ENCODE results near the gene PACRG. TPM values are rescaled to one million over a fixed set of nuclear protein-coding genes. Genes with fewer than 3 reads are reported as not detected.

Gene PACRG
- total and polyA plus RNA-seq, 3 donors from 2014 or later = 54.0 to 84.6 (median 81.7) TPM

- H3K4me3 ChIP-seq = no peak overlapping the region
- no peak overlapping the region for H3K27ac ChIP-seq
- 90 to 100% methylated on average over 1 of the region's 1 CpG for WGBS, 2 donors
- no peaks in the 10 kb centered on the region for H3K36me3 ChIP-seq (ENCODE audit: low read depth, missing control alignments)
- H3K4me1 ChIP-seq = no peaks in the 10 kb centered on the region
- intact Hi-C loops (cut with DNase I; ENCODE audit: low total_unique reads) = no loop called here
- DNase-seq = no peak
- H3K27me3 ChIP-seq = no peaks in the 10 kb centered on the region
- no peaks in the 10 kb centered on the region for H3K9me3 ChIP-seq
- no peak for TF ChIP-seq POLR2A (IDR thresholded peaks at IDR 0.05)
- TF ChIP-seq, protein P1, sequence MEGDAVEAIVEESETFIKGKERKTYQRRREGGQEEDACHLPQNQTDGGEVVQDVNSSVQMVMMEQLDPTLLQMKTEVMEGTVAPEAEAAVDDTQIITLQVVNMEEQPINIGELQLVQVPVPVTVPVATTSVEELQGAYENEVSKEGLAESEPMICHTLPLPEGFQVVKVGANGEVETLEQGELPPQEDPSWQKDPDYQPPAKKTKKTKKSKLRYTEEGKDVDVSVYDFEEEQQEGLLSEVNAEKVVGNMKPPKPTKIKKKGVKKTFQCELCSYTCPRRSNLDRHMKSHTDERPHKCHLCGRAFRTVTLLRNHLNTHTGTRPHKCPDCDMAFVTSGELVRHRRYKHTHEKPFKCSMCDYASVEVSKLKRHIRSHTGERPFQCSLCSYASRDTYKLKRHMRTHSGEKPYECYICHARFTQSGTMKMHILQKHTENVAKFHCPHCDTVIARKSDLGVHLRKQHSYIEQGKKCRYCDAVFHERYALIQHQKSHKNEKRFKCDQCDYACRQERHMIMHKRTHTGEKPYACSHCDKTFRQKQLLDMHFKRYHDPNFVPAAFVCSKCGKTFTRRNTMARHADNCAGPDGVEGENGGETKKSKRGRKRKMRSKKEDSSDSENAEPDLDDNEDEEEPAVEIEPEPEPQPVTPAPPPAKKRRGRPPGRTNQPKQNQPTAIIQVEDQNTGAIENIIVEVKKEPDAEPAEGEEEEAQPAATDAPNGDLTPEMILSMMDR (IDR thresholded peaks at IDR 0.05) = no peak
Observed at GRCh38 chr6:163133017-163133416, 405.2 kb downstream of the PACRG start.

GRCh38 chr6:163133691-163134090, 405.9 kb downstream of the PACRG start:
- no peak for TF ChIP-seq POLR2A (IDR thresholded peaks at IDR 0.05)
- TF ChIP-seq, protein P1 (IDR thresholded peaks at IDR 0.05) = no peak
- Histone ChIP-seq H3K4me1 (no peaks in the 10 kb centered on the region), H3K9me3 (no peaks in the 10 kb centered on the region), H3K36me3 (ENCODE audit: low read depth, missing control alignments) (no peaks in the 10 kb centered on the region), H3K4me3 (no peak overlapping the region), H3K27ac (no peak overlapping the region), H3K27me3 (no peaks in the 10 kb centered on the region)
- DNase-seq = no peak
- intact Hi-C loops (cut with DNase I; ENCODE audit: low total_unique reads) = no loop called here
- 72 to 73% methylated on average over 6 of the region's 6 CpGs for WGBS, 2 donors

DNA sequence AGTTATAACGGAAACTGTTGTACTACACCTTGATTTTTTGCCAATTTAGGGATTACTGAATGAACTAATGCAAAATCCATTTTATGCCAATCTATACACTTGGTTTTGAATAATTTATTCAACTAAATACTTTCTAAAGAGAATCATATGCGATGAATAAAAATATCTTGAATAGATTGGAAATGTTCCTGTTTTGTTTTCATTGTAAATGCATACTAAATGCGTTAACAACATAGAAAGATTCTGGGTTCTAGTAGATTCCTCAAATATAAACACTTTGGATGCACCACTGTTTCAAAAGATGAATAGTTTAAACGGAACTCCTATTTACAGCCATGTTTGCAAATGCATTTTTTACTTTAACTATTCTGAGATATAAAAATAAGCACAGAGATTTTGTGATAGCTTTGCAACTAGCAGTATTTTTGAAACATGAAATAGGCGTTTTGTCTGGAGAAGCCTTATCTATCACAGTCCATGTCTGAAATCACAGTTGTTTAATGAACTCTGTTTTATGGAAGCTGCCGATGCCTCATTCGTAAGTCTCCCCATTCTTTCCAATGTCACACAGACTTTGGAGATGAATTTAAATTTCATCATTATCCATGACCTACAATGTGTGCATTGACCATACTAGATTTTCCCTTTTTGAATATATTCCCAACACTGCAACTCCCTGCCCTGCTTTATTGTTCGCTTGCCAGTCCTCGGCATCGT, 409.1 kb downstream of the PACRG start:
- H3K27me3 ChIP-seq = no peaks in the 10 kb centered on the region
- H3K27ac ChIP-seq = no peak overlapping the region
- intact Hi-C loops (cut with DNase I; ENCODE audit: low total_unique reads) = no loop called here
- H3K36me3 ChIP-seq (ENCODE audit: low read depth, missing control alignments) = no peaks in the 10 kb centered on the region
- H3K9me3 ChIP-seq = no peaks in the 10 kb centered on the region
- no peaks in the 10 kb centered on the region for H3K4me1 ChIP-seq
- no peak for DNase-seq
- WGBS, 2 donors = 71 to 73% methylated on average over 10 of the region's 10 CpGs
- TF ChIP-seq POLR2A (IDR thresholded peaks at IDR 0.05) = no peak
- TF ChIP-seq, protein P1 (IDR thresholded peaks at IDR 0.05) = no peak
- H3K4me3 ChIP-seq = no peak overlapping the region

DNA sequence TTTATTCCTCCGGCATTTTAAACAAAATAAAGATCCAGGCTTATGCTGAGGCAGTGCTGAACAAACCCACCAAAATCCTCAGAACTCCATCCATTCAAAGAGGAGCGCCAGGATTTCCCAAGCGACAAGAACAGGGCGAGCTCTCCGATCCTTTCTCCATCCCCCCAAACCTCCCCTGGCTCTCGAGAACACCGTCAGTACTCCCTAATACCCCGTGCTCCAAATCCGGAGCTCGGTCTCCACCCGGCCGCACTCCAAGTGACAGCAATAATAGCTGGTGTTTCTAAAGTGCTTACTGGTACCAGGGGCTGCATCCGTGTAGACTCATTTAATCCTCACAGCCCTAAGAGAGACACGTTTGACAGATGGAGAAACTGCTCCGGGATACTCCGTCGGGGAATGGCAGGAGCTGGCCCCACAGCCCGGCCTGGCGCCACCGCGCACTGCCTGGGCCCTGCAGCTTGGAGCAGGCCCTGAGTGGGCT, 409.7 kb downstream of the PACRG start:
- no peaks in the 10 kb centered on the region for H3K27me3 ChIP-seq
- 60 to 86% methylated on average over 14 to 21 of the region's 21 CpGs for WGBS, 2 donors
- no peaks in the 10 kb centered on the region for H3K4me1 ChIP-seq
- no peaks in the 10 kb centered on the region for H3K9me3 ChIP-seq
- H3K4me3 ChIP-seq = no peak overlapping the region
- DNase-seq = no peak
- no peak overlapping the region for H3K27ac ChIP-seq
- H3K36me3 ChIP-seq (ENCODE audit: low read depth, missing control alignments) = no peaks in the 10 kb centered on the region
- TF ChIP-seq, protein P1 (IDR thresholded peaks at IDR 0.05) = no peak
- TF ChIP-seq POLR2A (IDR thresholded peaks at IDR 0.05) = no peak
- intact Hi-C loops (cut with DNase I; ENCODE audit: low total_unique reads) = no loop called here

DNA sequence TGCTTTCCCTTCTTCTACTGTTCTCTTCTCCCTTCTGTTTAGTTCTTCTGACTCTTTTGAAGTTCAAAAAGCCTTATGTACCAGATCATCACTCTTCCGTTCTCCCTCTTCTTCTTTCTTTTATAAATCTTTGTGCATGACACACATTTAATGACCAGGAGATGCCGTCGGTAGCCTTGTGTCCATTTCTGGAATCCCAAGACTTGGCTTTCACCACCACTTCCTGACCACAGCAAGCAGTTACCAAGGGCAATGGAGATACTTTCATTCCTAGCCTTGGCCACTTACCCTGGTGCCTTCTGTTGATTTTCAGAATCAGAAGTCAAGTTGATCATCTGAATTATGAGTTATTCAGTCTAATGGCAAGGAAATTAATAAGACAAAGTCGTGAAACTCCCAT, 418.3 kb downstream of the PACRG start:
- H3K36me3 ChIP-seq (ENCODE audit: low read depth, missing control alignments) = no peaks in the 10 kb centered on the region
- TF ChIP-seq, protein P1 (IDR thresholded peaks at IDR 0.05) = no peak
- TF ChIP-seq POLR2A (IDR thresholded peaks at IDR 0.05) = no peak
- DNase-seq = no peak
- no peak overlapping the region for H3K27ac ChIP-seq
- 63 to 70% methylated on average over 4 of the region's 4 CpGs for WGBS, 2 donors
- H3K9me3 ChIP-seq = no peaks in the 10 kb centered on the region
- H3K4me1 ChIP-seq = no peaks in the 10 kb centered on the region
- no peaks in the 10 kb centered on the region for H3K27me3 ChIP-seq
- intact Hi-C loops (cut with DNase I; ENCODE audit: low total_unique reads) = no loop called here
- H3K4me3 ChIP-seq = no peak overlapping the region

All from testis (tissue), 3 donors.